Upper lobe of right lung (tissue), 1 donor: Measurements from ENCODE around the gene ACOT6. TPM values are rescaled to one million over a fixed set of nuclear protein-coding genes. Genes with fewer than 3 reads are reported as not detected.

Experiments used
- ATAC-seq: fragments of 200-7000 bp; cut with Tn5 transposase; one replicate; pipeline ENCODE4 v1.9.1; 2020; ENCODE audit warnings: mild to moderate bottlenecking, moderate library complexity
- DNase-seq: peaks from one replicate; pipeline ENCODE4 v3.0.0-alpha.2; 2020
- H3K27ac ChIP-seq: fragments of 200-600 bp; one replicate; pipeline ENCODE4 v1.8.0; 2022
- H3K27me3 ChIP-seq: fragments of 200-600 bp; one replicate; pipeline ENCODE4 v1.8.0; 2022; ENCODE audit warnings: mild to moderate bottlenecking
- H3K36me3 ChIP-seq: fragments of 200-600 bp; one replicate; pipeline ENCODE4 v1.8.0; 2022
- H3K4me1 ChIP-seq: fragments of 200-600 bp; one replicate; pipeline ENCODE4 v1.8.0; 2022
- H3K4me3 ChIP-seq: fragments of 200-600 bp; one replicate; pipeline ENCODE4 v1.8.0; 2022; ENCODE audit warnings: mild to moderate bottlenecking
- H3K9me3 ChIP-seq: fragments of 200-600 bp; one replicate; pipeline ENCODE4 v1.8.0; 2022
- CTCF ChIP-seq: fragments of 200-600 bp; IDR thresholded peaks from one replicate; pipeline ENCODE4 v1.8.0; 2022; ENCODE audit warnings: antibody characterized with exemption
- intact Hi-C: fragments of 100-400 bp; cut with DNase I; formaldehyde crosslinking; loops from one replicate; pipeline ENCODE4 v1.11.0; 2022
- total RNA-seq: library from RNA; stranded (reverse); fragmentation: NEBNext Ultra II Directional; extraction: Animal tissue kit (Norgen Biotek cat#: 25700); gene quantifications from one replicate; pipeline ENCODE4 v1.2.1, GENCODE V29; 2021
- donor health status: DM: no; HTN: yes; CAD: no; lungs with severe emphysema.

ACOT6 gene
- total RNA-seq, 1 donor from 2014 or later: not detected

- ATAC-seq: no peak
Measured at GRCh38 chr14:73602994-73603393, 9.3 kb upstream of the ACOT6 start.

GRCh38 chr14:73606271-73606670 lies 6.0 kb upstream of the ACOT6 start:
- intact Hi-C loops: no loop called here
- Histone ChIP-seq H3K36me3 (no peaks in the 10 kb centered on the region), H3K9me3 (no peaks in the 10 kb centered on the region), H3K27ac (no peak overlapping the region), H3K4me3 (no peak overlapping the region), H3K27me3 (no peaks in the 10 kb centered on the region), H3K4me1 (no peaks in the 10 kb centered on the region)
- no peak for DNase-seq
- ATAC-seq: no peak
- TF ChIP-seq CTCF: no peak

More at GRCh38 chr14:73602994-73603393, 9.3 kb upstream of the ACOT6 start:
- intact Hi-C loops: no loop called here
- no peak for TF ChIP-seq CTCF
- no peaks in the 10 kb centered on the region for H3K27me3 ChIP-seq
- no peak overlapping the region for H3K4me3 ChIP-seq
- H3K9me3 ChIP-seq: no peaks in the 10 kb centered on the region
- no peak for DNase-seq
- H3K27ac ChIP-seq: no peak overlapping the region
- H3K4me1 ChIP-seq: no peaks in the 10 kb centered on the region
- no peaks in the 10 kb centered on the region for H3K36me3 ChIP-seq

- Histone ChIP-seq H3K4me3 (no peak overlapping the region), H3K4me1 (no peaks in the 10 kb centered on the region), H3K36me3 (no peaks in the 10 kb centered on the region), H3K27ac (no peak overlapping the region), H3K27me3 (no peaks in the 10 kb centered on the region), H3K9me3 (no peaks in the 10 kb centered on the region)
- no peak for TF ChIP-seq CTCF
- intact Hi-C loops: no loop called here
- DNase-seq (no peak), ATAC-seq (no peak)
Measured at GRCh38 chr14:73607241-73607640, 5.1 kb upstream of the ACOT6 start.

- Histone ChIP-seq H3K27me3 (no peaks in the 10 kb centered on the region), H3K36me3 (no peaks in the 10 kb centered on the region), H3K4me3 (no peak overlapping the region), H3K4me1 (no peaks in the 10 kb centered on the region), H3K9me3 (no peaks in the 10 kb centered on the region), H3K27ac (no peak overlapping the region)
- no peak for TF ChIP-seq CTCF
- DNase-seq: no peak
- intact Hi-C loops: no loop called here
- ATAC-seq: no peak
Measured at GRCh38 chr14:73610687-73611086, 1.6 kb upstream of the ACOT6 start.

- no peak for DNase-seq
- Histone ChIP-seq H3K27me3 (no peaks in the 10 kb centered on the region), H3K9me3 (no peaks in the 10 kb centered on the region), H3K4me1 (no peaks in the 10 kb centered on the region), H3K4me3 (peak overlapping the region; percentile 68), H3K36me3 (no peaks in the 10 kb centered on the region), H3K27ac (peak overlapping the region; percentile 84)
- TF ChIP-seq CTCF: no peak
- intact Hi-C loops: no loop called here
- ATAC-seq: peak; percentile 31
Measured at GRCh38 chr14:73613046-73613383, 698 bp downstream of the ACOT6 start.

- Histone ChIP-seq H3K4me3 (peak overlapping the region; percentile 68), H3K27ac (no peak overlapping the region), H3K9me3 (no peaks in the 10 kb centered on the region), H3K36me3 (no peaks in the 10 kb centered on the region), H3K4me1 (no peaks in the 10 kb centered on the region), H3K27me3 (no peaks in the 10 kb centered on the region)
- TF ChIP-seq CTCF: no peak
- ATAC-seq: no peak
- no peak for DNase-seq
- intact Hi-C loops: no loop called here
Measured at GRCh38 chr14:73613419-73613963, 1.2 kb downstream of the ACOT6 start.
